HG02588 (cell line): Measurements from ENCODE around the gene SMYD4.
"Not testable (repeated sequence)": the region's sequence is repeated elsewhere in the genome, so short reads cannot be mapped to it uniquely, and the experiment has no call there.

ENCODE experiments used
- ATAC-seq: cut with Tn5 transposase; IDR thresholded peaks from one replicate; pipeline ENCODE4 v1.9.1; 2021; ENCODE audit warnings: mild to moderate bottlenecking, moderate library complexity; ENCODE audit not compliant: unreplicated experiment

Gene SMYD4

DNA sequence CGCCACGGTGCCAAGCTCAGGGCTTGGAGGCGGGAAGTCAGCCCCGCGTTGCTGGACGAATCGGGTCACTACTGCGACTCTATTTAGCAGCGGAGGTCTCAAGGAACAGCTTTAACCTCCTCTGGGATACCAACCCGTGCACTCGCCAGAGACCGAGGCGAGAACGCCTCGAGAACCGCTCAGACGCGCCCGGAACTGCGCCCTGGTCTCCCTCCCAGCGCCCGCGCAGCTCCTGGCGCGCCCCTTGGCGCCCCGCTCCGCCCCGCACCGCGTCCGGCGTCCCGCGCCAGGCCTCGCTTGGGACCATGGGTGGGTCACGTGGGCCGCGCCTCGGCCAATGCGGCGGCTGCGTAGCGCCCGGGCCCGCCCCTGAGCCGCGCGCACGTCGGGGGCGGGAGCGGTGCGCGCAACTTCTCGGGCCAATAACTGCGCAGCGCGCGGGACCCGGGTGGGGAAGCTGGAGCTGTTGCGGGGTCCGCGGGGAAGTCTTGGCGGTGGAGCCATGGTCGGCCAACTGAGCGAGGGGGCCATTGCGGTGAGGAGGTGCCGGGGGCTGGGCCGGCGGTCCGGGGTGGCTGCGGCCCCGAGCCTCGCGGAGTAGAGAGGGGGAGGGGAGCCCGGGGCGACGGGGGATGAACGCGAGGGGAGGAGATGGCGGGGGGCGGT is at the start of gene SMYD4, which contains the start of gene RPA1:
Gene SMYD4 (minus strand): TSS at position 311 of the 666 bp plus-strand sequence. CDS start 1,908 bp downstream, outside the sequence.
Gene RPA1 (plus strand): TSS at position 414 of the 666 bp plus-strand sequence. CDS start 89 bp downstream, at position 503.
- peak; percentile 81 for ATAC-seq

GRCh38 chr17:1878419-1879121 is 48.9 kb upstream of the SMYD4 start:
- no peak for ATAC-seq

- ATAC-seq, result no peak
Measured at GRCh38 chr17:1875597-1875996, 45.9 kb upstream of the SMYD4 start.

DNA sequence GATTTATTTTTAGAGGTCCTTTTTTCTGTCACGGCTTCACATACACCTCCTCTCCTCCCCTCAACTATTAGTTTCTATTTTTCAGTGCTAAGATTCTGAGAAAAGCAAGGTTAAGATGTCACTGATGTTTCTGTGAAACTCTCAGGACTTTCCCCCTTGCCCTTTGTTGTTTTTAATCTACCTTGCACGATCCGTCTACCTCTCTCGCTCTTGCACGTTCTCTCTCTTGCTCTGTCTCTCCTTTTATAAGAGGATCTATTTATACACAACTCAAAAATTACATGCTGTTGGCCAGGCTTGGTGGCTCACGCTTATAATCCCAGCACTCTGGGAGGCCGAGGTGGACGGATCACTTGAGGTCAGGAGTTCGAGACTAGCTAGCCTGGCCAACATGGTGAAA is 43.7 kb upstream of the SMYD4 start:
- ATAC-seq, result no peak

DNA sequence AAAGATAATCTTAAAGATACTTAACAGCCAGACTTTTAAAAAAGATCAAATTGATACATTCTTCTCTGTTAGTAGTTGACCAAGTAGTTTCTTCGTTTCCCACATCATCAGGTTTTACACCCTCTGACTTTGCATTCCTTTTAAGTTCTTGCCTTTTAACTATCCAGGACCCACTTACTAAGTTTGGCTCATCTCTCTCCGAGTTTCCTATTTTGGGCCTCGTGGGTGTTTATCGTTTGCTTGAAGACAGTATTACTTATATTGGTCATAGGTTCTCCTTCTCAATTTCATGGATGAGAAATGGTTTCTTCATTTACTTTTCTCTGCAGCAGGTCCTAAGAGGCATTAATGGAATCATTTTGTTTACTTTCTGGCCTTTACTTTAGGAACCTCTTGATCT is 43.3 kb upstream of the SMYD4 start:
- no peak for ATAC-seq

DNA sequence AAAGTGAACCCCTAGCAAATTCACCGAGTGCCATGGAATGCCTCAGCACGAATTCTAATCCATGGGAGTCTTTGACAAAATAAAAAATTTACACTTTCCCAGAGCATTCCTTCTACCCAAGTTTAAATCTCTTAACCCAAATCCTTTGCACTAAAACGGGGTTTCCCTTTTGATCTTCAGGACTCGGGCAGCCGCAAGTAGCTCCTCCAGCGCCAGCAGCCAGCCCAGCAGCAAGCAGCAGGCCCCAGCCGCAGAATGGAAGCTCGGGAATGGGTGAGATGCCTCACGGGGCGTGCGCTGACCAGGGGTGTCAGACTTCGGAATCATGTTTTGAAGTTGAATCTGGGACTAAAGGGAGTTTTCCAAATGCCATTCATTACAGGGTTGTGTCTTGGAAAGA is 42.6 kb upstream of the SMYD4 start:
- no peak for ATAC-seq

- no peak for ATAC-seq
Measured at GRCh38 chr17:1871756-1872155, 42.1 kb upstream of the SMYD4 start.

- no peak for ATAC-seq
Measured at GRCh38 chr17:1870592-1870991, 40.9 kb upstream of the SMYD4 start.

DNA sequence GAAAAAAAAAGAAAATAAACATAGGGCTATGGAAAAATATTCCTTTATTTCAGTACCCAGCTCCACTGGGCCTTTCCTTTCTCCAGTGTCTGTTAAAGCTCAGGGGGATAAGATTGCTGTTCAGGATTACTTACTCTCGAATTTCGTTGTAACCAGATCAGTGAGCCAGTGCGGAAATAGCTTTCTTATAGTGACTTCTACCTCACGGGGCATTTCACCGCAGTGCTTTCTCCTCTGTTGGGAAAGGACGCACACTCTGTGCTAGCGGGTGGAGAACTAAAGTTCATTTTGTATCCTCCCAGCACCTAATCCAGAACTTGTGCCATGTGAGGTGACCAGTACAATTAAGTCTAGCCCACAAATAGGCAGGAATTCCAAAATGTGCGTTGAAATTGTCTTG is 38.4 kb upstream of the SMYD4 start:
- no peak for ATAC-seq

- no peak for ATAC-seq
Measured at GRCh38 chr17:1867307-1867706, 37.6 kb upstream of the SMYD4 start.

DNA sequence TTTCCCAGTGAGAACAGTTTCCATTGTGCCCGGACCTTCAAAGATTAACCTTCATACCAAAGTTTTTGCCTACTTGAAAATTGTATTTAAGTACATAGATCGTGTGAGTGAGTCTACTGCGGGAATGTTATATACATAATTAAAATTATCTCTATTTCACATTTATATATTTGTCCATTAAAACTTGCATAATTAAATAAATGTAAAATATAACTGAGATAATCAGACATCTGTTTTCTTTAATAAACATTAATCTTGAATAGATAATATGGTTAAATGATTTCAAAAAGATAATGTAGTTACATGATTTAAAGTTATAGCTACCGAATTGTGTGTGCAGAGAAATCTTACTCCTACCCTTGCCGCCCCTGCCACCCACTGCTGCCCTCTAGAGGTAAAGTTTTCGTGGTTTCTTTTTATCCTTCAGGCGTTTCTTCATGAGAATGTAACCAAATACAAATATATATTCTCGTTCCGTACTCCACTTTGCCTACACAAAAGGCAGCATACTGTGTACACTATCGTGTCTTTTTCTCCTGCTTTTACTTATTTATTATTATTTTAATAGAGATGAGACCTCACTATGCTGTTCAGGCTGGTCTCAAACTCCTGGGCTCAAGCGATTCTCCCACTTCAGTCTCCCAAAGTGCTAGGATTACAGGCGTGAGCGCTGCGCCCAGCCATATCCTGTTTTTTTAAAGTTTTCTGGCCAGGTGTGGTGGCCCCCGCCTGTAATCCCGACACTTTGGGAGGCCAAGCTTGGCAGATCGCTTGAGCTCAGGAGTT is 35.7 kb upstream of the SMYD4 start:
- ATAC-seq, result no peak

- ATAC-seq, result no peak
Measured at GRCh38 chr17:1861391-1862010, 31.8 kb upstream of the SMYD4 start.

GRCh38 chr17:1860978-1861377 is 31.3 kb upstream of the SMYD4 start:
- ATAC-seq, result no peak

DNA sequence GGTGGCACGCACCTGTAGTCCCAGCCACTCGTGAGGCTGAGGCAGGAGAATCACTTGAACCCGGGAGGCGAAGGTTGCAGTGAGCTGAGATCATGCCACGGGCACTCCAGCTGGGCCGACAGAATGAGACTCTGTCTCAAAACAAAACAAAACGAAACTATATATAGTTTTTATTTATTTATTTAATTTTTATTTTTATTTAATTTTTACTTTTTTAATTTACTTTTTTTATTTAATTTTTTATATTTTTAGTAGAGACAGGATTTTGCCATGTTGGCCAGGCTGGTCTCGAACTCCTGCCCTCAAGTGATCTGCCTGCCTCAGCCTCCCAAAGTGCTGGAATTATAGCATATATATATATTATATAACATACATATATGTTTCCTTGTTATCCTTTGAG is 26.8 kb upstream of the SMYD4 start:
- ATAC-seq, result not testable (repeated sequence)

DNA sequence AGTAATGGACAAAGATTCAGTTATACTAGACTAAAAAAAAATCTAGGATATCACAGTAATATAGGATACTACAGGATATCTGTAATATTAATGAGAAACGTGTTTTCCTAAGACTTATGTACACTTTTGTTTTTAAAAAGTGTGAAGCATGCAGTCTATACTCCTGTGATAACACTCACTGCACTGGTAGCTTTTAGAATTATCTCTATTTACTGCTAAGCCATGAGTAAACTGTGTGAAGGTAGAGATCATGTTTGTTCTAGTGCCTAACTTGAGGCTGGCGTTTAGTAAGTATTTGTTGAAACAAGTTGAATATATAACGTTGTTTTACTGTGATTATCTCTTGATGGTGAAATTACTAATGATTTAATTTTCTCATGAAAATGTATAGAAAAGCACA is 24.0 kb upstream of the SMYD4 start:
- ATAC-seq, result no peak

DNA sequence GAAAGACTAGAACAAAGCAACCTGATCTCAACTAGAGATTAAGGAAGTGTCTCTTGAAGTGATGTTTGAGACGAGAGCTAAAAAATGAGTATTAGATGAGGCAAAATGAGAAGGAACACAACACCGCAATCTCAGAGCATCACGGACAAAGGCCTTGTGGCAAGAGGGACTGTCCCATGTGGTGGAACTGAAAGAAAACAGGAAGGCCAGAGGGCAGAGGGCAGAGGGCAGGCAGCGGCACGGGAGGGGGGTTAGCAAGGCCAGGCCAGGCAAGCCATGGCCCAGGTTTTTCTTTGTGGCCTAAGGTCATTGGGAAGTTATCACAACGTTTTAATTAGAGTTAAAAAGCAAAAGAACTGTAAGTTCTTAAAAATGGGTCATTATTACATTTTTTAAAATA is 22.6 kb upstream of the SMYD4 start:
- ATAC-seq, result no peak

DNA sequence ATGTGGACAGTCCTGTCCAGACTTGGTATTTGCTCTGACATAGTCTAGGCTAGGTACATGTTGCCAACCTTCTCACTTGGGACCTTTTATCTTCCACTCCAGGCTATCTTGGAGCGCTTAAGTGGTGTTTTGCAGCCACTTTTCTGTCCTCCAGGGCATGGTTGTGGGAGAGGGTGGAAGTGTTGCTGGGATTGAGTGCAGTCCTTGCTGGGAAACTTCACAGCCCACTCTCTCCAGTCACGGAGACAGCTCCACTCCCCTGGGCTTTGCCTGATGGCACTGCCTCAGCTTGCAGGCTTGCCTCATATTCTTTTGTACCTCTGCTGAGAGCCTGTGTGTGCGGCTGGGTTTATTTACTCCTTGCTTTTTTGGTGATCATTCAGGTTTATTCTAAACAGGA is 17.5 kb upstream of the SMYD4 start:
- no peak for ATAC-seq

DNA sequence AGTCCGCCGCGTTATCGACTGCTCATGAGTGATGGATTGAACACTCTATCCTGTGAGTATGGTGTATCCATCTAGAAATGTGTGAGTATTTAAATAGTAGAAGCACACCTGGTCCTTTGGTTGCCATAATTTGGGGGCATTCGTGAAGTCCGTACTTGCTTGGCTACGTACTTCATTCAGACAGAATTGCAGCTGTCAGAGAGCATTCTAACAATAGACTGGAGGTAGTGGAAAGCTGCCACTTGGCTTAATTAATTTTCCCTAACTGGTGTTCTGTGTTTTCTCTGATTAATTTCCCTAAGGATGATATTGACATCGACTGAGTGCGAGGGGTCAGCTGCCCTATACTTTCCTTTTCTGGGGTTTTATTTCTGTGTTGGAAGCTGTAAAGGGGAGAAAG is 14.2 kb upstream of the SMYD4 start:
- no peak for ATAC-seq

- ATAC-seq, result no peak
Measured at GRCh38 chr17:1839516-1839915, 9.8 kb upstream of the SMYD4 start.

GRCh38 chr17:1834380-1835149 is 4.9 kb upstream of the SMYD4 start:
- ATAC-seq, result peak; percentile 50

DNA sequence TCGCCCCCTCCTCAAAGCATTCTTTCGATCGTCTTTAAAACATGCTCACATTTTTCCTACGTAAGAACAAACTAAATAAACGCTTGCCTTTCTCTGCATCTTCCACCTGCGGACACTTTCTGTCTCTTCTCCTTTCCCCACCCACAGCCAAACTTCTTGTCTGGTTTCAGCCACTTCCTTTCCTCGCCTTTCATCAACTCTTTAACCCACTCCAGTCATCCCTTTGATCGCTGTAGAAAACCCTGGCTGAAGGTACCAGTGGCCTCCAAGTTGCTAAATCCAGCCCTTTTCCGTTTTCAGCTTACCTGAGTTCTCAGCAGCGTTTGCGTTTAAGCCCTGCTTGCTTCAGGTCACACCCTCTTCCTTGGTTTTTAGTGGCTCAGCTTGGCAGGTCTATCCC is 586 bp upstream of the SMYD4 start:
- ATAC-seq, result no peak
